GM20431 (cell line): ENCODE data around the gene CHDH.

ENCODE experiments used
- in situ Hi-C: fragments of 300-500 bp; cut with MseI, MboI; formaldehyde crosslinking; loops from one replicate; pipeline ENCODE4 v1.15.0; 2020; ENCODE audit warnings: low sequenced_read_pairs; ENCODE audit not compliant: unreplicated experiment

CHDH gene

DNA sequence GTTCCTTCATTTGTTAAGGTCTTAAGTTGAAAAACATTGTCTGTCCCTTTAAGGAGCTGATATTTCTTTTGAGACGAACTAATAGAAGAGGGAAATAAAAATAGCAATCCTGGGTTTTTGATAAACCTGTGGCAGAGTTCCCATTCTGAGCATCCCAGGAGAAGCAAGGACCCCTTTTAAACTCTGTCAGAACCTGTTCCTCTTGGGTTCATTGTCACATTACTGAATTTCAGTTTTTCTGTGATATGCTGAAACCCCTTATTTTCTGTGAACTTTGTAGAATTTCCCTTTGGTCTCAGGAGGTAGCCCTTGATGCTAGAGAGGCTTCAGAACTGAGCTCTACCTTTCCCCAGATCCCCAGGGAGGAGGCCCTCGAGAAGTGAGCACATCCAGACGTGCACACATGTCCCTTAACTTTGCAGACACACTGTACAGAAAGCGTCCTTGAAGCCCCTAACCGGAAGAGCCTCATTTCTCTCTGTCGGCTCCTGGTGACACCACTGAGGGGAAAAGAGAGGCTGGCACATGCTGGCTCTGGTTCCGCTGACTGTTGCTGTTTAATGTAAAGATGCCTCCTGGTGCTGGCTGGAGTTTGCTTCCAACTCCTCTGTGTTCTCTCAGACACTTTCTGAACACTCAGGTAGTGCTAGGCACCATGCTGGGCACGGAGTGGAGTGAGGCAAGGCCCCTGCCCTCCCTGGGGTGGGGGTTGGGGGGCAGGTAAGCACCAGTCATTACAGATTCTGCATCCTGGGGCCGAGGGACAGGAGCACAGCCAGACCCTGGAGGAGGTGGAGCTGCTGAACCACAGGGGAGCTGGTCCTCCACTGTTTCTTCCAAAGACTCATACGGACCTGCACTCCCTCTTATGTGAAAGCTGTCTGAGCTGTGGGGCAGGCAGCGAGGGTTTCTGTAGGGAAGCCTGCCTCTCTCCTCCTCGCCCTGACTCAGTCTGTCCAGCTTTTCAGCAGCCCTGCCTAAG is 77.5 kb downstream of the CHDH start:
- in situ Hi-C loops = no loop called here

DNA sequence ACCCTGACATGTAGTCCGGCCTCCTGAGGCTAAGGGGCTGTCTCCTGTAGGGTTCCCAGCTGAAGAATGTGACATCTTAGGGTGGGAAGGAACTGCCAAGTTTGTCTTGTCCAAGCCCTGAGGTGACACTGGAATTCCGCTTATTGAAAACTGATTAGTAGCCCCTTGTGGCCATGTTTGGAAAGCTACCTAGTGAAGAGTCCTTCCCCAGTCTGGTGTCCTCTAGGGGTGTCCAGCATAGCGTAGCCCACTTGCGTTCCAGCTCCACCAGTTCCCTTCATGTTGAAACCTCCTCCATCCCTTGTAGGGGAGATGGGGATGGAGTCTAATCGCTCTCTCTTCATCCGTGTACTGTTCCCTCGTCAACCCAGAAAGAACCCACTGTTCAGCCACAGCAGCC is 79.5 kb downstream of the CHDH start:
- in situ Hi-C loops = no loop called here

DNA sequence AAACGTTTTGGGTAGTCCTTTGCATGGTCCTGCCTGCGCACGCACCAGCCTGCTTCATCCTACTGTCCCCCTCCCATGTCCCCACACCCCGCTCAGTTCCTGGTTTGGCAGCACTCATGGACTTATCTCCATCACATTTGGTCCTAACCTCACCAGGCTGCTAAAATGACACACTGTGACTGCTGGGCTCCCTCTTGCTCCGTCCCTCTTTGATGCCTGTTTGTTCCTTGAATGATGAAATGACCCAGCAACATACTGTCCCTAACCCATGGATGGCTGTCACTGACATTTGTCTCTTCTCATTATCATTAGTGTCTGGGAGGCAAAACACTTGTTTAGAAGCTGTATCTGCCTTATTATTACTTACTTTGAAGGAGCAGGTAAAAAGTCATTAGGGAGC is 80.5 kb downstream of the CHDH start:
- in situ Hi-C loops = no loop called here

DNA sequence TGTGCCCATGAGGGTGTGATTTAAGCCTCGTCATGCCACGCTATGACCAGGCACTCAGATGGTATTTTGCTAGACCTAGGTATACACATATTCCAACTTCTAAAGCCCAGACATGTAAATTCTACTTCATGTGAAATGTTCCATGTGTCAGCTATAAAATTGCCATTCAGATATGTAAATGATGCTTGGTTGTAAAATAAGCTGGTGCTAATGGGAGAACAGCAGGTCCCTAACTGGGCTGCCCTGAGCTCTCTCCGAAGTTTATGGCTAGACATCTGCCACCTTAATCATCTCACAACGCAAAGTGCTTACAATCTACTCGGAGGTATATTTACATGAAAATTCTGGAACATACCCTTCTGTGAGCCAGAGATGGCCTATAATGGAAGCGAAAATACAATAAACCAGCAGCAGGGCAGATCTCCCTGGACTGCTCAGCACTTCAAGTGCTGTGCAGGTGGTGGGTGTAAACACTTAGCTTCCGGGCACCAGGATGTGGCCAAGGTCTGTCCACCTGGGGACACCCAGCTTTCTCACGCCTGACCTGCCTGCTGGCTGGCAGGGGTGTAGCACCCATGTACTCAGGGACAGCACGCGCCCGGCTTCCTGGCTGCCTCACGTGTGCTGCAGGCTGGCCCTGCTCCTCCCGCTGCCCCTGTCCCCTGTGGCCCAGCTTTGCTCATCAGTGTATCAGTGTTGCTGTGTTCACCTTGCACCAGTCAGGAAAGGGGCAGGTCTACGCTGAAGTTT is 82.0 kb downstream of the CHDH start:
- in situ Hi-C loops = no loop called here

DNA sequence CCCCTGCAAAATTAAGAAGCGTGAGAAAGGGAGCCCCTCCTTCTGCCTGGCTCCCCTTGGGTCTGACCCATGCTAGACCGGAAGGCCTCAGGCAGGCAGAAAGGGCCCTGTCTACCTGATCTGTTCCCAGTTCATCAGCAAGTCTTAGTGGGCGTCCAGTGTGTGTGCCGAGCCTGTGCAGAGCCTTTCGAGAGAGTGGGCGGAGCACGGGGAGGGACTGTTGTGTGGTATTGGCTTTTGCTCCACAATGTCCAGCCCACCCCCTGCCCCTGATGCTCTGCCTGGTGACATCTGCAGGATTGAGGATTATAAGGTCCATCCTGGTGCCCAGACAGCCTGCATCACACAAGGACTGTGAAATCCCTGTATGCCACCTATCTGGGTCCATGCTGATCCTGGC is 82.9 kb downstream of the CHDH start:
- in situ Hi-C loops = no loop called here
